AG10803 (cell line): ENCODE data around the gene APH1B.
A peak's percentile ranks its signal among the peaks of the same experiment; 100 is the strongest.

Experiments
- DNase-seq: peaks from one replicate; pipeline ENCODE4 v3.0.0; 2010; ENCODE audit warnings: low read depth
- H3K4me3 ChIP-seq: 2 replicates; pipeline ENCODE4 v1.5.1; 2011; ENCODE audit warnings: mild to moderate bottlenecking, low read length, control low read depth
- CTCF ChIP-seq: conservative IDR thresholded peaks from 2 replicates; pipeline ENCODE4 v1.5.1; 2011; ENCODE audit warnings: mild to moderate bottlenecking, low read length, control low read depth, inconsistent platforms

The APH1B gene

GRCh38 chr15:63250312-63250965 is 27.0 kb upstream of the APH1B start:
- no peak overlapping the region for H3K4me3 ChIP-seq
- no peak for TF ChIP-seq CTCF
- DNase-seq, result peak; percentile 99

GRCh38 chr15:63251701-63252100 is 25.7 kb upstream of the APH1B start:
- no peak for DNase-seq
- H3K4me3 ChIP-seq, result no peak overlapping the region
- TF ChIP-seq CTCF, result no peak

DNA sequence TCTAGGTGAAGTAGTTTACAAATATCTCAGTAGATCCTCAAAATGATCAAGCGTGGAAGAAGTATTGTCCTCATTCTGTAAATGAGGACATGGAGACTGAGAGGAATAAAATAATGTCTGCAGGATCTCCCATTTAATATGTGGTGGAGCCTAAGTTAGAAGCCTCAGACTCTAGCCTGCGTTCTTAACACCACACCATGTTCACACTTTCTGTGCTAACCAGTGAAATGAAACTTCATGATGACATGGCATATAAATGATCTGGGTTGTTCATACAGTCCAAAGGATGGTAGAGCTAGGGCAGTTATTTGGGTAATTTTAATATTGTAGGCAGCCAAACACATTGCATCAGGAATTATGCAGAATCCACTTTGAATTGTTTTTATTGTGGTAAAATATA is 25.1 kb upstream of the APH1B start:
- TF ChIP-seq CTCF, result no peak
- no peak for DNase-seq
- H3K4me3 ChIP-seq, result no peak overlapping the region

- TF ChIP-seq CTCF, result no peak
- H3K4me3 ChIP-seq, result no peak overlapping the region
- DNase-seq, result no peak
These were observed 22.4 kb upstream of the APH1B start for GRCh38 chr15:63254991-63255390.

GRCh38 chr15:63255489-63255990 is 21.9 kb upstream of the APH1B start:
- no peak overlapping the region for H3K4me3 ChIP-seq
- DNase-seq, result no peak
- TF ChIP-seq CTCF, result no peak

DNA sequence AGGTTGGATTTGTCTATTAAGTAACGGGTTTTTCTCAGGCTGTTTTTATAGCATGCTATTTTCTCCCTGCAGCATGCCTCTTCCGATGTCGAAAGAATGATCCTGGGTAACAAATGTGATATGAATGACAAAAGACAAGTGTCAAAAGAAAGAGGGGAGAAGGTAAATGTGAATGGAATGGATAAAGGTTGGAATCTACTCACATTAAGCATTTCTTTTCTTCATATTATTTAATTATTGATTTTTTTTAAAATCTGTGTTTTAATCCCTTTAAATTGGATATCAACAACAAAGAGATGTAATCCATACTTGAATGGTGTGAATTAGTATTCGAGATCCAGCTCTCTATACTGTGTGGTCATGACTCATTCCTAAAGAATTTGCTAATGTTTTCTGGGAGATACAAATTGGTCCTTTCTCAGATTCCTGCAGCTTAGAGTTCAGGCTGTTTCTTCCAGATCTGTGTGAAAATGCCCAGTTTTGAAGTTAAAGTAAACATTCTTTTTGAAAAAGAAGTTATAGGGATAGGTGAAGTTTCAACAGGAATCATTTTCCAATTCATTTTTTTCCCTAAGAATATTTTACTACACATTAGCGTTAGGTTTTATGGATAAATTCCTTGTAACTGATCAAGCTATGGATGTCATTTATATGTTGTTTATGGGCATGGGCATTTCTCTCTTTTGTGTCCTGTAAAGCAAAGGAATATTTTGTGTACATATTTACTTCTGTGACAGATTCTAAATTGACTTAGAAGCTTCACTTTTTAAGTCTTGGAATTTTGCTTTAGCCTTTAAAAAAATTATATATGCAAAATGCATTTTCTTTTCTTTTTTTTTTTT is 20.8 kb upstream of the APH1B start:
- H3K4me3 ChIP-seq, result no peak overlapping the region
- TF ChIP-seq CTCF, result no peak
- peak; percentile 86 for DNase-seq

- TF ChIP-seq CTCF, result no peak
- H3K4me3 ChIP-seq, result no peak overlapping the region
- no peak for DNase-seq
These were observed 18.7 kb upstream of the APH1B start for GRCh38 chr15:63258658-63259057.
